ENCODE data around the gene PDE11A.

- TF ChIP-seq CTCF (IDR thresholded peaks at IDR 0.05) (no peak), POLR2AphosphoS5 (IDR thresholded peaks at IDR 0.05) (no peak)
These were observed 395.9 kb downstream of the PDE11A start for GRCh38 chr2:177676636-177677035.

Measured in transverse colon (tissue), 4 donors.